Inflammatory macrophage treated with lipopolysaccharide for 1 hour (primary cell): ENCODE measurements around the gene CTNND2.
"Not testable (repeated sequence)": the region's sequence is repeated elsewhere in the genome, so short reads cannot be mapped to it uniquely, and the experiment has no call there.

Experiments
- DNase-seq, 2 donors: peaks; one replicate each; pipeline ENCODE4 v3.0.0-alpha.2; 2020 to 2022

Gene CTNND2

DNA sequence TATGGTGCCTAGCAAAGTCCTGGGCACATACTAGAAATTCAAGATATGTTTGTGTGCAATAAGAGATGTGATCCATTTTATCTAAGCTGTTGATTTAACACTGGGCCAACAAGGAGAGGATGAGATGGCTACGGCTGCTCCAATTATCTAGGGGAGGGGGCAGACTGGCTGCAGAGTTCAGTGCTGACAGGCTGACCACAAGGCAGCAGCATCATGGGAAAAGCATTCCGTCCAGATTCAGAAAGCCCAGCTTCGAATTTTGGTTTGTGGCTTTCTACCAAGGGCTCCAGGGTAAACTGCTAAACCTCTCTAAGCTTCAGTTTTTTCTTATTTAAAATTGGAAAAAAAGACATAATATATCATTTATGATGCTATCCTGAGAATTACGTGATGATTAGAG is 758.1 kb downstream of the CTNND2 start:
- no peak for DNase-seq

DNA sequence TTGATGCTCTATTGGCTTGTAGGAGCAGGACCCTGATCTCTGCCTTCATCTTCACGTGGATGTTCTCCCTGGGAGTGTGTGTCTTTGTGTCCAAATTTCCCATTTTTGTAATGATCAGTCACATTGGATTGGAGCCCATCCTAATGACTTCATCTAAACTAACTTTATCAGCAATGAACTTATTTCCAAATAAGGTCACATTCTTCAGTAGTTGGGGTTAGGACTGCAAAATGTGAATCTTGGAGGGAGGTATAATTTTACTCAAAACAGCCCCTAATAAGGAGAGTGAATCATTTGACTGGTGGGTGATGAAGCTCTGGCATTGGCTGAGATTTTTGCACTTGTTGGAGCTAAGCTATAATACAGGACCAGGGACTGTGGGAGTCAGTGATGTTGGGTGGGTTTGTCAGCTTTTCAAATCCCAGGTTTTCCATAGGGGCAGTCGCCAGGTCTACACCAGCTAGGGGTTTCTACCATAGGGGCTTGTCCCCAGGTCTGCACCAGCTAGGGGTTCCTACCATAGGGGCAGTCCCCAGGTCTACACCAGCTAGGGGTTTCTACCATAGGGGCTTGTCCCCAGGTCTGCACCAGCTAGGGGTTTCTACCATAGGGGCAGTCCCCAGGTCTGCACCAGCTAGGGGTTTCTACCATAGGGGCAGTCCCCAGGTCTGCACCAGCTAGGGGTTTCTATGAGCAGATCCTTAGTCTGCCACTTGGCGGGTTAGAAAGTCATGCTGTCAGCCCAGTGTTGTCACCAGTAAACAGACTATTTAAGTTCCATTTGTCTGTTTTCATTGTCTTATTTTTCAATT is 760.6 kb downstream of the CTNND2 start:
- no peak for DNase-seq

DNA sequence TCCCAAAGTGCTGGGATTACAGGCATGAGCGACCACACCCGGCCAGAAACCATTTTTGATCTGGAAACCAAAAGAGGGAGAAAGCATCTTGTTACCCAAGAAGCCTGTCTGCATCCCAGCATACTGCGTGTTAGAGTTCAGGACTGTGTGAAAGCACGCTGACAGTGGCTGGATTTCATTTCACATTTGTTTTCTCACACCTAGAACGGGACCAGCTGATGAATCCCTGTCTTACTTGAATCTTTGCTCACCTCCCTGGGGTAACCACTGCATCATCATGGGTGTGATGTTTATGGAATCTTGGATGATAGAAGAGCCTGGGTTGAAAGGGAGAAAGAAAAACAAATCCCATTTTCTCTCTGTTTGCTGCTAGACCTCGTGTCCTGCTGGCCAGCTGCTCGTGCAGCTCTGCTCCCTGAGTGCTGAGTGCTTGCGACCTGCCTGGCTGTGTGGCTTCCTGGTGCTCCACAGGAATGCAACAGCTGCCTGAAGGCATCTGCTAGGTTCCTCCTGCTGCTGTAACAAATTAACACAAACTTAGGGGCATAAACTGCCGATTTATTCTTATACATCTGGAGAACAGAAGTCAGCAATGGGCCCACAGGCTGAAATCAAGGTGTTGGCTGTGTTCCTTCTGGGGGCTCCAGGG is 764.9 kb downstream of the CTNND2 start:
- no peak for DNase-seq

DNA sequence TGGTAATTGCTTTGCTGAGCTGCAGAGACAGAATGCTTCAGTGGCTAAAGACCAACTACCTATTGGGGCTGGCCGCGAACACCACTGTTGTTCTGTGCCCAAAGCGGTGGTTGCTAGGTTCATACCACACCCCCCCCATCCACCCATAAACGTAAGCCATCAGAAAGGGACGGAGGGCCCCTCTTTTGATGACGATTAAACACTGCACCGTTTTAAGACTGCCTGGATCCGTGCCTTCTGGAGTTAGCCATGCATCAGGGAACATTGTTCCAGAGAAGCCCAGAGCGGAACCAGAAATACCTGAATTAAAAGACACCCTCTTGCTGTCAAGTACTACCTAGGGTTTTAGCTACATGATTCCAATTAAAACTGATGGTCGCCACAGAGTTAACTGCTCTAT is 774.1 kb downstream of the CTNND2 start:
- no peak for DNase-seq

DNA sequence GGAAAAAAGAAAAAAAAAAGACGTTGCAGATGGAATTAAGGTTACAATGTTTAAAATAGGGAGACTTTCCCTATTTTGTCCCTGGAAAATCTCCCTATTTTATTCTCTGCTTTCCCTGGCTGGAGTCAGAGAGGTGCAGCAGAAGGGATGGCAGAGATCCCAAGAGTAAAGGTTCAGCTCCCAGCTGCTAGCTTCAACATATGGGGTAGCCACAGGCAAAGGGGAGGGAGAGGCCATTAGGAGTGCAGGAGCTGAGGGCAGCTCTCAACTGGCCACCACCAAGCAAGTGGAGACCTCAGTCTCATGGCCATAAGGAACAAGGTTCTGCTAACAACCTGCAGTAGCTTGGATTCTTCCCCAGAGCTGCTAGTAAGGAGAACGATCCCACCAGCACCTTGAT is 776.2 kb downstream of the CTNND2 start:
- DNase-seq, result no peak

DNA sequence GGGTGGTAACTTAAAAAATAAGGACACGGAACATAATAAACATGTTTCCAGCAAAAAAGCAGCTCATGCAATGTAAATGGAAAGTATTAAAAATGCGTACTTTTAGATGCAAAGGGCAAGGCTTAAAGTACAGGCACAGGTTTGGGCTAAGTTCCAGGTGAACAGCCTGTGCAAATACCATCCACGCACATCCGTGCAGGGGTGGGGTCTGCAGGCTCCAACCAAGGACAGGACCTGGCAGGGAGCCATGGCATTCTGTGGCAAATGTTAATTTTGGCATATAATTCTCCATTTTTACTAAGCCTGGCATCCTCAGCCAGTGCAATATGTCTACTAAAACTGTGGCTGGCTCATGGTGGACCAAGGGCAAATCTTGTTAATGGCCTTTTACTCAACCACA is 777.4 kb downstream of the CTNND2 start:
- DNase-seq, result no peak

DNA sequence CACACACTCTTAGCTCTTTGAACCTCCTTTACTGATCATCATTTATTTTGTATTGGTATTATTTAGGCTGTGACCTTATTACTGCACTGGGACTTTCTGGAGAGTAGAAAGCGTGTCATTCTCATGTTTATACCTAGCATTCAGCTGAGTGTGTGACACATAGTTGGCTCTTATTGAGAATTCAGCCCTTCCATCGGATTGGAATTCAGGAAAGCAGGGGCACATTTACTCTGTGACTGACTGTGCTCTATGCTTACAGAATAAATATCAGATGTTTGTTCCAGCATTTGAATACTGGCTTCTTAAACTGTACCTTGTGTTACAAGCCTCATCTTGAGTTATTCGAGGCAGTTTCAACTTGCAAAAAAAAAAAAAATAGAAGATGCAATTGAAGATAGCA is 782.4 kb downstream of the CTNND2 start:
- DNase-seq, result no peak

DNA sequence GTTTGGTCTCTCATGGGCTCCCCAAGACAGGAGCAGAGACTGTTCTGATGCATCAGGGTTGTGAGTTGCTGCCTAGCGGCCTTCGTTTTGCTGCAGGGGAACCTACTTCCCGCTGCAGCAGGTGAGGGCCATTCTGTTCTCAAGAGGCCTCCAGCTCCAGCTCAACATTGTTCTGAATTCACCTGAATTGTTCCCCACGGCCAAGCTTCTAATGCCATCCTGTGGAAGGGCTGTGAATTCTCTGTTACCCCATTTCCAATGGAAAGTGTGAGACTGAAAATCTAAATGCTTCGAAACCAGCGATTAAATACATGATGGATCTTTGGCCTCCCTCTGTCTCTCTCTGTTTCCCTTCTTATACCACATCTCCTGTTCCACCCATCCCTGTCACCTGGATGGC is 794.1 kb downstream of the CTNND2 start:
- DNase-seq, result no peak

DNA sequence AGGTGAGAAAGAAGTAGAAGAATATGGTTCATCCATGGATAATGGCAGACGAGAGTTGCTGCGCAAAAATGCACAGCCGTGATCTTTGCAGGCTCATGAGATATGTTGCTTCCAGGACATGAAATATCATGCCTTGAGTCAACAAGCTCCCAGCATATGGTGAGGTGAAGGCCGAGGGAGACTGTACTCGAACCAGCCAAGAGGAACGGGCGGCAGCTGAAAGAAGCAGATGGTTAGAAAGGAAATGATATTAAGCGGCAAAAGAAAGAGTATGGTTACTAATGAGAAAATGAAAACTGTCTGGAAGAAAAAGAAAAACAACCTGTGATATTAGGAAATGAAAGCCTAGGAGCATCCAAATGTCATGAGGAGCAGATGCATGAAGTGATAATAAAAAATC is 798.5 kb downstream of the CTNND2 start:
- DNase-seq, result no peak

DNA sequence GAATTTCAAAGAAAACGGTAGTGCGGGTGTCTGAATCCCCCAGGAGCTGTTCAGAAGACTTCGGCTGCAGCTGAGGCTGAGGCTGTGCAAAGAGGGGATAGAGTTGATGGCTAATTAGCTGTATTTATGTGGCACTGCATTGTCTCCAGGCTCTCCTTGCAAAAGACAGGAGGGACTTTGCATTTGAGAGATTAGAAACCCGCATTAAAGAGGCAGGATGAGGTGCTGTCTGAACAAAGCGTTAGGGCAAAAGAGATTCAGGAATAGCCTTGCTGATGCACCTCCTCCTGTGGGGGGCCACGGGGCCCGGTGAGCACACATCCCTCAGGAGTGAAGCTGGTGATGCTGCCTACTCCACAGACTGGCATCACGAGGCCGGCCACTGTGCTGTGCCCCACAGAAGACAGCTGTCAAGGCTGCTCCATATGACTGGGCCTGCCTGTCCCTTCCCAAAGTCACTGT is 799.6 kb downstream of the CTNND2 start:
- no peak for DNase-seq

DNA sequence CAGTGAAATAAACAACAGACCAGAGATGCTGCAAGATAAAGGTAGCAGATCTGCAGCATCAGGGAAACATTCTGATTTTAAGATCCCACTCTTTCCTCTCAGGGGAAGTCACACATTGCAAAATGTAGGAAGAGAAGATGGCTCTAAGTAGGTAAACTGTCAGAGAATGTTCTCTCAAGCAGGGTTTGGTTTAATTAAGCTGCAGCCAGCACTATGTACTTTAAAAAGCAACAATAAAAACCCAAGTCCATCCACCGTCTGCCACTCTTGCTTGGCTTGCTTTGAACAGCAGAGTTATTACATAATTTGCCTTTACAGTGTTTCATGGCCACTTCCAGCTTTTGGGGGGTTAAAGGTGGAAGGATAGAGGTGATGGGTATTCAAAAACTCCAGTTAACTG is 800.0 kb downstream of the CTNND2 start:
- no peak for DNase-seq

DNA sequence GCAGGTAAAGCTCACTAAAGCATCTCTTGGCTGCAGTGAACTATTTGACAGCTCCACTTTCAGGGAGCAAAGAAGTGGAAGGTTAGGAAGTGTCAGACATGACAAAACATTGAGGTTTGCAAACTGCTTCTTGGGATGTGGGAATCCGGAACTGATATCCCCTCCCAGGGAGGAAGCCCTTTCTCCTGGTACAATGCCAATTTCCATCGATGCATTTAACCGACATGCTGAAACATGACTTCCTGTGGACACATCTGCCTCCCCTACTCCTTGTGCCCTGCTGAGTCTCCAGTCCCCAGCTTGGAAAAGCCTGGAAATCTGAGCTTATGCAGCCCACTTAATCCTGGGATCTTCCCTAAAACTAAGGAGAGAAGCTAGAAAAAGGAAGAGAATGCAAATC is 820.1 kb downstream of the CTNND2 start:
- no peak for DNase-seq

DNA sequence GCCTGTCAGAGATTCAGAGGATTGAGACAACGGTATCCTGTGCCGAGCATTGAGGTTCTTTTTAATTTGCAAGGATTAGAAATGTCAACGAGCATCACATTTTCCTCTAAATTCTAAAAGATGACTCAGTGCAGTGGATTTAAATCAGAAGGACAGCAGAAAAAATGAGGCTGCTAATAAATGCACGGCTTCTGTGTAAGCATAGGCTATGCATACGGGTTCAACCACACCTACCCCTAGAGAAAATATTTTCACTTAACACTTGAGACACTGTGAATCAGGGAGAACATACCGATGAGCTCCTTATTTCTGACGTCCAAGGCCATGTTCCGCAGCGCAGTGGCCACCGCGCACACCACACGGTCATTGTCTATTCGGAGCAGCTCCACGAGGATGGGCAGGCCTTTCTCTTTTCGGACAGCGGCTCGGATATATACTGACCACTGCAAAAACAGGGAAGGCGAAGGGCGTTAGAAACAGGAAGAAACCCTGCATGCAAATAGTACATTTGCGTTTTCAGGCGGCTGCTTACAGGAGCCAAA is 821.8 kb downstream of the CTNND2 start:
- DNase-seq, result no peak

DNA sequence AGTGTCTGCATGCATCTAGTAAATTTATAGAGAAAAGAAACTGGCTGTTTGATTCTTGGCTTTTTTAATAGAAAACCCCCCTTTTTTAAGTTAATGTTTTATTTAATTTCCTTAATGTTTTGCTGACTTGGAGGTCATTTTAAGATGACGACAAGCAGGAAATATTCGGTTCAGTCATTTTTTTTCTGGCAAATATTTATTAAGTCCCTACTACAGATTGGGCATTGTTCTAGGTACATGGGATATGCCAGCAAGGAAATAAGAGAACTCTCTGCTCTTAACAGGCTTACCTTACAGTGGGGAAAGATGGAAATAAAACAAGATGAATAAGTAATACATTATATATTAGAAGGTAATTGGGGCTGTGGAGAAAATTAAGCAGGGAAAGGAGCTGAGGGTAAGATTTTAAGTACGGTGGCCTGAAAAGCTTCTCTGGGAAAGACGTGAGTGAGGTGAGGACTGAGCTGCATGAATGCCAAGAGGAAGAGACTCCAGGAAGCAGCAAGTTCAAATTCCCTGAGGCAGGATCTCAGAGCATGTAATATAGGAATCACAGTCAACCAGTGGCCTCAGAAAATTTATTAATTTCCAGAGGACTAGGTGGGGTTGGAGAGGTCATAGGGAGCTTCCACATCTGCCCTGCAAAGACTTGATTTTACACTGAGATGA is 827.2 kb downstream of the CTNND2 start:
- no peak for DNase-seq

DNA sequence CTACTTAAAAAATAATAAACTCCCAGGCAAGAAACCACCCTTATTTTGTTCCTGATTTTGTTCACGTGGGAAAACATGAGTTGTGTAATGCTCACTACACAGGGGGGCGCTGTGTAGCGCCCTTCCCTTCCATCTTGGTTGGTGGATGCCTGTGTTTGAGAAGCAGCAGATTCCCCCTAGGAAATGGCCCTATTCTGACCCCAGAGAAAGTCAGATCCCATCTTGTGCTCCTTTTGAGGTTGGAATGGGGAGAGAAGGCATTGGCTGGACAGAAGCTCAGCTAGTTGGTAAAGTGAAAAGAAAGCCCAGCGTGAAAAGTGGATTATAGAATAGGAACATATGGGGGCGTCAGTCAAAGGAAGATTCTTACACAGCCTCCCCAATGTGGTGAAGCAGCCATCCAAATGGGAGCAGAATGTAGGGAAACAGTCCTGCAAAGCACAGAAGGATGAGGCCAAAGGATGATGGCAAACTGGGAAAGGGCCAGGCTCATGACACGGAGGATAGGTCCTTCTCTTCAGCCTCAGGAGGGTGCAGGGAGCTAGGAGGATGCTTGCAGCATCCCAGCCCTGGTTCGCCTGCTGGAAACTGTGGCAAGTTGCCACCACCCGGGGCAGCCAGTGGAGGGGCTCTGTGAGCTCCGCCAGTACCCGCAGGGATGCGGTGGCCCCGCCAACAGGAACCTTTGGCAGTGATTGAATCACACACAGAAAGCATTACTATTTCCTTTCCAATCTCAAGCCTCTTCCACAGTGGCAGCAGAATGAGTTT is 829.0 kb downstream of the CTNND2 start:
- no peak for DNase-seq

DNA sequence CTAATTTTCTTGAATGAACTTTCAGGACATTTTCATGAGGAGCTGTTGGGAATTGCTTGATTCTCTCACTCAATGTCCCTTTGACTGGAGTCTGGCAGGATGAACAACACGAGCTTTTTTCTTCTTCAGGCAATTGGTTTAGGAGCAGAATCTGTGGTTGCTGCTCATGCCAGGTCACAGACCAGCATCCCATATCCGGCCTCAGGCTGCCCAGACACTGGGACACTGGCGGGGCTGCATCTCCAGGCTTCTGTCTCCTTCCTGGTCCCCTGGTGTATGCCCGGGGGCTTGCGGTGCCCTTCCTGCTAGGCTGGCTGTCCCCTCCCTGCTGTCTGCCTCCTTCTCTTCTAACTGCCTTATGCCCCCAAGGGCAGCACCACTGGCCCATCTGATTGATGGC is 831.7 kb downstream of the CTNND2 start:
- no peak for DNase-seq

DNA sequence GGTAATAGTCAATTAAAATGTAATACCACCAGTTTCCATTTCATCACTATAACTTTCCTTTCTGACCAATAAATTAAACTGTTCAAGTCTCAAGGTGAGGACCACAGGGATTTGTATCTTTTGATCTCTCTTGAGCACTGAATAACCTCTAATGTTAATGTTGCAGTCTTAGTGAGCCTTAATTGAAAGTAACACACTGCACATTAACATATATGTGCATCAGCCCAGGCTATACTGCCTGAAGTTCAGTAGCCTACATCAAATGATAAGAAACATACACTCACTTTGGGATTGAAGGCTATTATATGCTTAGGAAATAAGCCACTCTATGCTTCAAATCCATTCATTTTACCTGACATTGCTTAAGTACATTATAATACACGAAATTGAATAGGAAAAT is 832.2 kb downstream of the CTNND2 start:
- DNase-seq, result no peak

DNA sequence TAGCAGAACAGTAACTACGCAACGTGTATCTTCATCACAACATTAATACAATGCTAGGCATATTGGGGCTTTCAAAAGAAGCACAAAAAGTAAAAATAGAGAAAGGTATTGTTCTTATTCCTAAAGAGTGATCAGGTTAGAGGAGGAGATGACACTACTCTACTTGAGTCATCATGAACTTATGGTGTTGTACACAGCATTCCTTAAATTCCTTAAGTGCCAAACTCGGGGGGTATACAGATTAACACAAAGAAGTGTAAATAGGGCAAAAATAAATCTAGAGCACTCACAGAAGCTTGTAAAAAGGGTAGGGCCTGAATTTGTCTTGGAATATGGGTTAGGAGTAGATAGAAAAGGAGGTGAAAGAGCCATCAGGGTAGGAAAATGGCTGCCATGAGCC is 835.2 kb downstream of the CTNND2 start:
- DNase-seq, result no peak

DNA sequence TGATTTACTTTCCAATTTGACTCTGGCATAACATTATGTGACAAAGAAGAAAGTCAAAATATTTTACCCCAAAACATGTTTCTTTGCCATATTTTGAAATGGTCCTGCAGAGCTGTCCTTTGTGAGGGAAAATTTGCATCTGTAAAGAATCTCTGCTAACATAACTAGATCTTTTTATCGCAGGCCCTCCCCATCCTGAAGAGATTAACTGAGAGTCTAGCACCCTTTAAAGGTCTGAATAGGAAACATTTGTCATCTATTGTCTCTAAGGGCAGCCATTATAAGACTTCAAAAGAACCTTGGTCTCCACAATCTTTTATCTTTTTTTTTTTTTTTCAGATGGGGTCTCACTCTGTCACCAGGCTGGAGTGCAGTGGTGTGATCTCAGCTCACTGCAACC is 838.5 kb downstream of the CTNND2 start:
- not testable (repeated sequence) for DNase-seq

DNA sequence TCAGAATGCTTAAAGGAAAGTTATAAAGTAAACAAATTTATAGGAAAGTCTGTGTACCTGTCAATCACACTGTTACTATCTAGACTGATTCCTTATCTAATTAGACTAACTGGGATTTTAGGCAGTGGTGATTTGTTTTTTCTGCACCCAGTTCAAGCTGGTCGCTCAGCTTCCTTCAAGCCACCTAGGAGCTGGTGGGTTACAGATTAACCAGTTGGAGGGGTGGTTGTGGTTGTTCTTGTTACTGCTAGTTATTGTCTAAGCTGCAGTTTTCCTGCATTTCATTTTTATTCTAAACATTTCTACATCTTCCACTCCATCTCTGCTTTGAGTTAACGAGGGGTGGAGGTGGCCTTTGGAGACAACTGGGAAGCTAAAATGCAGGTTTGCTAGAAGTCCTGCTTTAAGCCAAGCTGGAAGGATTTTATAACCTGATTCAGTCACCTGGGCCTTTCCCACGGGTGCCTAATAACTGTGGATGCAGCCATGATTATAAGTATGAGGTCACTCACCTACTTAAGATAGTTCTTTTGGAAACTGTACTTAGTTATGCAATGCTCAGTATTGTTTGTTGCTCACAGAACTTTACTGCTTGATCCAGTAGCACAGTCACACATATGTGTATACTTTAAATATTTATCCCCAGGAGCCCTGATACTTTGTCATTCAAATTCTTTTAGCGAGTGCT is 839.3 kb downstream of the CTNND2 start:
- no peak for DNase-seq

DNA sequence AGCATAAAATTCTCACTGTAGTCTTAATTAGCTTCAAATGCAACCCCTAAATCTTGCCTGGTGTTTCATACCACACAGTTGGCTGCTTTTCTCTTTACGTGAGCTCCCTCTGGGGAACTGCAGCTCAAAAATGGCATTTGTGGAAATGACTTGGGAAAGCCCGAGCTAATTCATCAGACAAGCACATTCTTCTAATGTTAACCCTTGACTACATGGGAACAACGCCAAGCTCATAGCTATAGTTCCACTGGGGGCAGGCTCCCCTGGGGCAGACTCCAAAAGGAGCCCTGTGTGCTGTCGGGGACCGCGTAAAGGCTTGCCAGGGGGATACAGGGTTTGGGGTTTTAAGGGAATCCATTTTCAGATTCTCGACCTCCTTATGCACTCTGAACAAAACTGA is 841.8 kb downstream of the CTNND2 start:
- no peak for DNase-seq

DNA sequence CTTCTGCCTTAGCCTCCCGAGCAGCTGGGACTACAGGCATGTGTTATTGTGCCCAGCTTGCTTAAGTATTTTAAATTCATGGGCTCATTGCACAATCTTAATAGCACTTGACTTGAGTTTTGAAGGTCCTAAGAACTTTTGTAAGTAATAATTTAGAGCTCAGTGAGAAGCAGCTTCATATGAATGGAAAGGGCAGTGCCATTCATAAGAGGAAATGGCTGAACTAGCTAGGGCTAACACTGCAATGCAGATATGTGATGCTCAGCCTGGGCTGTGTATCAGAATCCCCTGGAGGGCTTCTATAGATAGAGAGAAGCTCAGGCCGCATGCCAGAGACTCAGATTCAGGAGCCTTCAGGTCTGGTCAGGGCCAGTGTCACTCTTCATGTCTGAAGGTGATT is 847.7 kb downstream of the CTNND2 start:
- no peak for DNase-seq
